ENCODE results near the gene TLR5. TPM values are rescaled to one million over a fixed set of nuclear protein-coding genes. Genes with fewer than 3 reads are reported as not detected.

Gene TLR5
- polyA plus RNA-seq, 3 donors = 35.5 to 58.0 (median 45.7) TPM

- Histone ChIP-seq H3K9me3 (replicated peaks in 1 of 2; ENCODE audit: control insufficient read depth in 1 of 2, insufficient read depth in 1 of 2, low read length in 2 of 2) (no peaks in the 10 kb centered on the region), H3K4me2 (replicated peaks; ENCODE audit: extremely low read depth, low read length, poor library complexity, severe bottlenecking) (no peak overlapping the region), H2AFZ (ENCODE audit: insufficient read depth, low read depth, low read length, poor library complexity, severe bottlenecking) (no peak overlapping the region), H3K79me2 (ENCODE audit: insufficient read depth, low read length) (no peaks in the 10 kb centered on the region), H3K27ac (ENCODE audit: low read depth in 1 of 2, low read length in 2 of 2) (peak overlapping the region in 1 of 2 donors; percentile 30), H3K4me3 (replicated peaks in 1 of 3; ENCODE audit: low read depth in 2 of 3, low read length in 3 of 3) (no peak overlapping the region), H4K20me1 (ENCODE audit: insufficient read depth, low read length) (no peaks in the 10 kb centered on the region), H3K4me1 (ENCODE audit: control insufficient read depth in 1 of 2, insufficient read depth in 2 of 2, low read length in 2 of 2) (peaks cover 50 to 63% of the 10 kb centered on the region in 2 donors), H3K36me3 (replicated peaks in 1 of 2; ENCODE audit: control insufficient read depth in 1 of 2, insufficient read depth in 2 of 2, low read length in 2 of 2) (no peaks in the 10 kb centered on the region), H3K9ac (ENCODE audit: insufficient read depth, low read length, poor library complexity, severe bottlenecking) (no peak overlapping the region), H3K27me3 (ENCODE audit: control insufficient read depth in 2 of 2, insufficient read depth in 2 of 2, low read length in 2 of 2) (no peaks in the 10 kb centered on the region)
- Mint-ChIP-seq H3K9me3 (peaks cover 0 to 3% (median 0%) of the 10 kb centered on the region in 7 donors), H3K4me3 (no peak overlapping the region), H3K36me3 (peaks cover 0 to 5% of the 10 kb centered on the region in 2 donors), H3K4me1 (peaks cover 67% of the 10 kb centered on the region), H3K27me3 (ENCODE audit: low read depth in 3 of 3) (peaks cover 0 to 2% (median 0%) of the 10 kb centered on the region in 3 donors), H3K27ac (peak overlapping the region in 6 of 7 donors; percentile 20 to 99 (median 70))
- WGBS (ENCODE audit: insufficient coverage) = no CpG with 5 or more reads among the region's 9 CpGs
- intact Hi-C loops (cut with micrococcal nuclease) = no loop called here
- TF ChIP-seq, protein P1, sequence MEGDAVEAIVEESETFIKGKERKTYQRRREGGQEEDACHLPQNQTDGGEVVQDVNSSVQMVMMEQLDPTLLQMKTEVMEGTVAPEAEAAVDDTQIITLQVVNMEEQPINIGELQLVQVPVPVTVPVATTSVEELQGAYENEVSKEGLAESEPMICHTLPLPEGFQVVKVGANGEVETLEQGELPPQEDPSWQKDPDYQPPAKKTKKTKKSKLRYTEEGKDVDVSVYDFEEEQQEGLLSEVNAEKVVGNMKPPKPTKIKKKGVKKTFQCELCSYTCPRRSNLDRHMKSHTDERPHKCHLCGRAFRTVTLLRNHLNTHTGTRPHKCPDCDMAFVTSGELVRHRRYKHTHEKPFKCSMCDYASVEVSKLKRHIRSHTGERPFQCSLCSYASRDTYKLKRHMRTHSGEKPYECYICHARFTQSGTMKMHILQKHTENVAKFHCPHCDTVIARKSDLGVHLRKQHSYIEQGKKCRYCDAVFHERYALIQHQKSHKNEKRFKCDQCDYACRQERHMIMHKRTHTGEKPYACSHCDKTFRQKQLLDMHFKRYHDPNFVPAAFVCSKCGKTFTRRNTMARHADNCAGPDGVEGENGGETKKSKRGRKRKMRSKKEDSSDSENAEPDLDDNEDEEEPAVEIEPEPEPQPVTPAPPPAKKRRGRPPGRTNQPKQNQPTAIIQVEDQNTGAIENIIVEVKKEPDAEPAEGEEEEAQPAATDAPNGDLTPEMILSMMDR (IDR thresholded peaks at IDR 0.05) = no peak
- peak; percentile 55 to 79 (median 64) for DNase-seq
Observed at GRCh38 chr1:223183268-223183862, 40.3 kb upstream of the TLR5 start.

- H3K79me2 ChIP-seq (ENCODE audit: insufficient read depth, low read length) = no peaks in the 10 kb centered on the region
- Mint-ChIP-seq H3K4me1 (peaks cover 86% of the 10 kb centered on the region), H3K27me3 (ENCODE audit: low read depth in 3 of 3) (peaks cover 0 to 2% (median 1%) of the 10 kb centered on the region in 3 donors), H3K27ac (peak overlapping the region; percentile 94 to 99 (median 98)), H3K9me3 (peaks cover 0 to 3% (median 0%) of the 10 kb centered on the region in 7 donors), H3K36me3 (peaks cover 0 to 6% of the 10 kb centered on the region in 2 donors), H3K4me3 (peak overlapping the region; percentile 45 to 79)
- no CpG with 5 or more reads among the region's 5 CpGs for WGBS (ENCODE audit: insufficient coverage)
- H3K36me3 ChIP-seq (replicated peaks in 1 of 2; ENCODE audit: control insufficient read depth in 1 of 2, insufficient read depth in 2 of 2, low read length in 2 of 2) = no peaks in the 10 kb centered on the region
- no peaks in the 10 kb centered on the region for H3K27me3 ChIP-seq (ENCODE audit: control insufficient read depth in 2 of 2, insufficient read depth in 2 of 2, low read length in 2 of 2)
- peak overlapping the region in 1 of 3 experiments; percentile 60 for H3K4me3 ChIP-seq (replicated peaks in 1 of 3; ENCODE audit: low read depth in 2 of 3, low read length in 3 of 3)
- peak overlapping the region; percentile 62 for H3K4me2 ChIP-seq (replicated peaks; ENCODE audit: extremely low read depth, low read length, poor library complexity, severe bottlenecking)
- no peak overlapping the region for H2AFZ ChIP-seq (ENCODE audit: insufficient read depth, low read depth, low read length, poor library complexity, severe bottlenecking)
- no peaks in the 10 kb centered on the region for H4K20me1 ChIP-seq (ENCODE audit: insufficient read depth, low read length)
- intact Hi-C loops (cut with micrococcal nuclease) = no loop called here
- peak; percentile 84 to 95 (median 91) for DNase-seq
- peaks cover 71 to 83% of the 10 kb centered on the region in 2 donors for H3K4me1 ChIP-seq (ENCODE audit: control insufficient read depth in 1 of 2, insufficient read depth in 2 of 2, low read length in 2 of 2)
- H3K27ac ChIP-seq (ENCODE audit: low read depth in 1 of 2, low read length in 2 of 2) = peak overlapping the region; percentile 87 to 96
- no peak overlapping the region for H3K9ac ChIP-seq (ENCODE audit: insufficient read depth, low read length, poor library complexity, severe bottlenecking)
- H3K9me3 ChIP-seq (replicated peaks in 1 of 2; ENCODE audit: control insufficient read depth in 1 of 2, insufficient read depth in 1 of 2, low read length in 2 of 2) = no peaks in the 10 kb centered on the region
- TF ChIP-seq, protein P1 (IDR thresholded peaks at IDR 0.05) = no peak
Observed at GRCh38 chr1:223180731-223181321, 37.8 kb upstream of the TLR5 start.

Data from CD14-positive monocyte (primary cell).